22Rv1 (cell line): ENCODE measurements around the gene ZNF423.

Source experiments
- CTCF ChIP-seq: fragments of 450-650 bp; IDR thresholded peaks from 2 replicates; pipeline ENCODE4 v1.5.1; 2017; ENCODE audit warnings: mild to moderate bottlenecking
- ZFX ChIP-seq: fragments of 450-650 bp; IDR thresholded peaks from 2 replicates; pipeline ENCODE4 v1.6.1; 2017; ENCODE audit warnings: antibody characterized with exemption, borderline replicate concordance

GRCh38 chr16:49554681-49555080 lies 301.2 kb downstream of the ZNF423 start:
- TF ChIP-seq CTCF, result no peak
- no peak for TF ChIP-seq ZFX
